ENCODE data around the gene TFIP11.

DNA sequence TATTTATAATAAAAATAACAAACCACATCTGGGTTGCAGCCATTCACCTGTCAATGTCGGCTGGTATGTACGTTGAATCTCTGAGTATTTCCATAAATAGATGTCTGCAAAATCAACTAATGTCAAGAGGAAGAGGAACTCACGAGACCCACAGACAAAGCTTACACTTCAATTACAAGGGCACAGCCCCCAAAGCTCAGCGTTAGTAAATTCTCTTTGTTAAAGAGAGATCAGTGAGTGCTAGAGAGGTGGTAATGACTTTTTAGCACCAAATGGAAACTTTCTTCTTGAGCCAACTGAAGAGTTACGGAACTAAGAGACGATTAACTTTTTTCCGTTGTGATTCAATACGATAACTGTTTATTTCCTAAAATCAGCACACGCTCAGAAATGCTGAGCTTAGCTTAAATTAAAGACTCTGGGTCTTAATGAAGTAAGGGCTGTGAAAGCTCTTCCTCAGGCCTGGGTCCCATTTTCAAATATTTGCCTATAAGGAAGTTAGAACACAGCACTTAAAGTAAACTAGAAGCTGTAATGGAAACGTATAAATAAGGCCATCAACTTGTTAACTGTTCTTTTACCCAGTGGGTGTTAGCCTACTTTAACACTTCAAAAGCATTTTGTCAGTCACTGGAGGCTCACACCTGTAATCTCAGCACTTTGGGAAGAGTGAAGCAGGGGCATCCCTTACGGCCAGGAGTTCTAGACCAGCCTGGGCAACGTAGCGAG, 22.8 kb upstream of the TFIP11 start:
- no peak for TF ChIP-seq POLR2AphosphoS5 (IDR thresholded peaks at IDR 0.05; ENCODE audit: low read depth, low read length)
- no peak for TF ChIP-seq CTCF (IDR thresholded peaks at IDR 0.05)
- no peak for TF ChIP-seq TCF7L2 (IDR thresholded peaks at IDR 0.05; ENCODE audit: low read depth, low read length)
- TF ChIP-seq SIN3A (IDR thresholded peaks at IDR 0.05; ENCODE audit: borderline replicate concordance, insufficient read depth, low read depth, low read length), result no peak
- TF ChIP-seq REST (IDR thresholded peaks at IDR 0.05; ENCODE audit: insufficient read depth in 1 of 2, low read depth in 2 of 2, low read length in 1 of 2), result no peak
